Skeletal muscle satellite cell (primary cell): Measurements from ENCODE around the gene ACSF3.
"Not testable (repeated sequence)": the region's sequence is repeated elsewhere in the genome, so short reads cannot be mapped to it uniquely, and the experiment has no call there.

Source experiments
- H3K27me3 ChIP-seq: 2 replicates; pipeline ENCODE4 v1.7.0; 2013; ENCODE audit warnings: low read length; ENCODE audit not compliant: control insufficient read depth, insufficient read depth
- H3K36me3 ChIP-seq: 2 replicates; pipeline ENCODE4 v1.7.0; 2013; ENCODE audit warnings: mild to moderate bottlenecking, control low read depth, low read length; ENCODE audit not compliant: insufficient read depth
- H3K4me1 ChIP-seq: 2 replicates; pipeline ENCODE4 v1.7.0; 2013; ENCODE audit warnings: low read length; ENCODE audit not compliant: control insufficient read depth, insufficient read depth
- H3K4me2 ChIP-seq: 2 replicates; pipeline ENCODE4 v1.7.0; 2013; ENCODE audit warnings: mild to moderate bottlenecking, low read length
- H3K4me3 ChIP-seq: 2 replicates; pipeline ENCODE4 v1.7.0; 2013; ENCODE audit warnings: low read length
- H3K9ac ChIP-seq: 2 replicates; pipeline ENCODE4 v1.7.0; 2013; ENCODE audit warnings: mild to moderate bottlenecking, low read depth, low read length, moderate library complexity
- H3K9me3 ChIP-seq: replicated peaks from 2 replicates; pipeline ENCODE4 v1.7.0; 2013; ENCODE audit warnings: mild to moderate bottlenecking, control low read depth, low read length

The ACSF3 gene

GRCh38 chr16:89190150-89190958, 96.7 kb downstream of the ACSF3 start:
- Histone ChIP-seq H3K4me2 (no peak overlapping the region), H3K9me3 (no peaks in the 10 kb centered on the region), H3K9ac (no peak overlapping the region), H3K4me1 (no peaks in the 10 kb centered on the region), H3K4me3 (no peak overlapping the region), H3K27me3 (no peaks in the 10 kb centered on the region), H3K36me3 (peaks cover 22% of the 10 kb centered on the region)

- peaks cover 17% of the 10 kb centered on the region for H3K36me3 ChIP-seq
- H3K4me2 ChIP-seq, result no peak overlapping the region
- no peak overlapping the region for H3K9ac ChIP-seq
- H3K9me3 ChIP-seq, result no peaks in the 10 kb centered on the region
- H3K4me3 ChIP-seq, result no peak overlapping the region
- H3K4me1 ChIP-seq, result no peaks in the 10 kb centered on the region
- H3K27me3 ChIP-seq, result no peaks in the 10 kb centered on the region
Observed at GRCh38 chr16:89191033-89191900, 97.6 kb downstream of the ACSF3 start.

GRCh38 chr16:89191901-89192185, 98.2 kb downstream of the ACSF3 start:
- H3K9ac ChIP-seq, result no peak overlapping the region
- H3K36me3 ChIP-seq, result peaks cover 13% of the 10 kb centered on the region
- H3K4me1 ChIP-seq, result no peaks in the 10 kb centered on the region
- H3K4me3 ChIP-seq, result no peak overlapping the region
- H3K27me3 ChIP-seq, result no peaks in the 10 kb centered on the region
- H3K4me2 ChIP-seq, result no peak overlapping the region
- no peaks in the 10 kb centered on the region for H3K9me3 ChIP-seq

- not testable (repeated sequence) for H3K4me1 ChIP-seq, H3K9ac ChIP-seq, H3K36me3 ChIP-seq, H3K27me3 ChIP-seq, H3K9me3 ChIP-seq, H3K4me3 ChIP-seq, H3K4me2 ChIP-seq
Observed at GRCh38 chr16:89192186-89192955, 98.7 kb downstream of the ACSF3 start.

- peaks cover 7% of the 10 kb centered on the region for H3K36me3 ChIP-seq
- no peaks in the 10 kb centered on the region for H3K4me1 ChIP-seq
- H3K4me2 ChIP-seq, result no peak overlapping the region
- H3K4me3 ChIP-seq, result no peak overlapping the region
- H3K9ac ChIP-seq, result no peak overlapping the region
- H3K9me3 ChIP-seq, result no peaks in the 10 kb centered on the region
- H3K27me3 ChIP-seq, result peaks cover 9% of the 10 kb centered on the region
Observed at GRCh38 chr16:89192956-89193575, 99.4 kb downstream of the ACSF3 start.

- no peak overlapping the region for H3K4me3 ChIP-seq
Observed at GRCh38 chr16:89193576-89194293, 100.1 kb downstream of the ACSF3 start.

GRCh38 chr16:89194340-89195311, 101.0 kb downstream of the ACSF3 start:
- no peak overlapping the region for H3K4me2 ChIP-seq
- H3K27me3 ChIP-seq, result peaks cover 24% of the 10 kb centered on the region
- no peak overlapping the region for H3K4me3 ChIP-seq
- no peaks in the 10 kb centered on the region for H3K4me1 ChIP-seq
- H3K9ac ChIP-seq, result no peak overlapping the region
- H3K36me3 ChIP-seq, result peaks cover 7% of the 10 kb centered on the region
- no peaks in the 10 kb centered on the region for H3K9me3 ChIP-seq

More at GRCh38 chr16:89193576-89194293, 100.1 kb downstream of the ACSF3 start:
- Histone ChIP-seq H3K9me3 (no peaks in the 10 kb centered on the region), H3K4me1 (no peaks in the 10 kb centered on the region), H3K27me3 (peaks cover 16% of the 10 kb centered on the region), H3K36me3 (peaks cover 7% of the 10 kb centered on the region), H3K9ac (no peak overlapping the region), H3K4me2 (no peak overlapping the region)

- Histone ChIP-seq H3K27me3 (peaks cover 35% of the 10 kb centered on the region), H3K9ac (no peak overlapping the region), H3K4me3 (no peak overlapping the region), H3K4me1 (no peaks in the 10 kb centered on the region), H3K9me3 (no peaks in the 10 kb centered on the region), H3K36me3 (peaks cover 7% of the 10 kb centered on the region), H3K4me2 (no peak overlapping the region)
Observed at GRCh38 chr16:89195521-89196171, 102.0 kb downstream of the ACSF3 start.

- no peak overlapping the region for H3K9ac ChIP-seq
- H3K36me3 ChIP-seq, result peaks cover 7% of the 10 kb centered on the region
- H3K4me3 ChIP-seq, result no peak overlapping the region
- H3K27me3 ChIP-seq, result peaks cover 39% of the 10 kb centered on the region
- peaks cover 3% of the 10 kb centered on the region for H3K4me1 ChIP-seq
- H3K9me3 ChIP-seq, result no peaks in the 10 kb centered on the region
- H3K4me2 ChIP-seq, result no peak overlapping the region
Observed at GRCh38 chr16:89197033-89197632, 103.5 kb downstream of the ACSF3 start.
